Sciatic nerve (tissue), 1 donor: ENCODE results near the gene MOB3C. TPM values are rescaled to one million over a fixed set of nuclear protein-coding genes. Genes with fewer than 3 reads are reported as not detected.

ENCODE experiments used
- total RNA-seq: library from RNA; stranded (reverse); fragmentation: NEBNext Ultra II Directional; extraction: Animal tissue kit (Norgen Biotek cat#: 25700); gene quantifications from one replicate; pipeline ENCODE4 v1.2.1, GENCODE V29; 2021
- donor health status: DM: no; HTN: no; CAD: no.

Gene MOB3C
- total RNA-seq, 1 donor from 2014 or later, result 25.8 TPM

Other genes starting within 250 kb of the MOB3C start
- gene FAAH, start 222.5 kb downstream of the MOB3C start, total RNA-seq, result 34.4 TPM
- gene DMBX1, start 127.0 kb downstream of the MOB3C start, total RNA-seq, result 0.13 TPM
- gene KNCN, start 65.2 kb downstream of the MOB3C start, total RNA-seq, result not detected
- 72.6 TPM for gene MKNK1, start 12.5 kb downstream of the MOB3C start, total RNA-seq
- gene ATPAF1, start 51.6 kb upstream of the MOB3C start, total RNA-seq, result 24.0 TPM
- not detected for gene TEX38, start 55.0 kb upstream of the MOB3C start, total RNA-seq
- gene EFCAB14, start 102.3 kb upstream of the MOB3C start, total RNA-seq, result 109 TPM
- 20.9 TPM for gene CYP4B1, start 182.2 kb upstream of the MOB3C start, total RNA-seq